BJ (cell line): ENCODE results near the gene WBP1L. TPM values are rescaled to one million over a fixed set of nuclear protein-coding genes. Genes with fewer than 3 reads are reported as not detected.
A peak's percentile ranks its signal among the peaks of the same experiment; 100 is the strongest.
"Not testable (repeated sequence)": the region's sequence is repeated elsewhere in the genome, so short reads cannot be mapped to it uniquely, and the experiment has no call there.

ENCODE experiments used
- CTCF ChIA-PET: fragments of 350-600 bp; formaldehyde crosslinking; extraction: SDS; loops from one replicate; lab custom pipeline; 2021; ENCODE audit warnings: antibody characterized with exemption, inconsistent platforms; lab: Yijun Ruan, JAX
- POLR2A ChIA-PET: fragments of 300-600 bp; sonication (Branson Sonifier 250); formaldehyde crosslinking; extraction: SDS; loops from one replicate; lab custom pipeline; 2021; ENCODE audit warnings: antibody characterized with exemption; lab: Charles Lee
- DNase-seq: peaks from one replicate; pipeline ENCODE4 v3.0.0-alpha.2; 2011; ENCODE audit warnings: low read depth
- H3K27me3 ChIP-seq: 2 replicates; pipeline ENCODE4 v1.6.0; 2011; ENCODE audit warnings: low read length; ENCODE audit not compliant: control insufficient read depth, insufficient read depth
- H3K36me3 ChIP-seq: 2 replicates; pipeline ENCODE4 v1.5.1; 2011; ENCODE audit warnings: low read length; ENCODE audit not compliant: control insufficient read depth, insufficient read depth
- H3K4me3 ChIP-seq: 2 replicates; pipeline ENCODE4 v1.5.1; 2011; ENCODE audit warnings: low read depth, mild to moderate bottlenecking, control low read depth, low read length
- polyA plus RNA-seq: library from polyadenylated mRNA; depleted of rRNA; stranded (reverse); fragments of >200 nt; gene quantifications from 2 replicates; pipeline ENCODE4 v1.2.3, GENCODE V29; 2011
- TF ChIP-seq, protein P1 (sequence below): IDR thresholded peaks from 2 replicates; pipeline ENCODE4 v1.5.1; 2011; ENCODE audit warnings: low read depth, mild to moderate bottlenecking, control low read depth, inconsistent platforms, low read length, moderate library complexity; ENCODE audit not compliant: insufficient read depth

The WBP1L gene
- polyA plus RNA-seq, 1 experiment: 52.4 TPM

DNA sequence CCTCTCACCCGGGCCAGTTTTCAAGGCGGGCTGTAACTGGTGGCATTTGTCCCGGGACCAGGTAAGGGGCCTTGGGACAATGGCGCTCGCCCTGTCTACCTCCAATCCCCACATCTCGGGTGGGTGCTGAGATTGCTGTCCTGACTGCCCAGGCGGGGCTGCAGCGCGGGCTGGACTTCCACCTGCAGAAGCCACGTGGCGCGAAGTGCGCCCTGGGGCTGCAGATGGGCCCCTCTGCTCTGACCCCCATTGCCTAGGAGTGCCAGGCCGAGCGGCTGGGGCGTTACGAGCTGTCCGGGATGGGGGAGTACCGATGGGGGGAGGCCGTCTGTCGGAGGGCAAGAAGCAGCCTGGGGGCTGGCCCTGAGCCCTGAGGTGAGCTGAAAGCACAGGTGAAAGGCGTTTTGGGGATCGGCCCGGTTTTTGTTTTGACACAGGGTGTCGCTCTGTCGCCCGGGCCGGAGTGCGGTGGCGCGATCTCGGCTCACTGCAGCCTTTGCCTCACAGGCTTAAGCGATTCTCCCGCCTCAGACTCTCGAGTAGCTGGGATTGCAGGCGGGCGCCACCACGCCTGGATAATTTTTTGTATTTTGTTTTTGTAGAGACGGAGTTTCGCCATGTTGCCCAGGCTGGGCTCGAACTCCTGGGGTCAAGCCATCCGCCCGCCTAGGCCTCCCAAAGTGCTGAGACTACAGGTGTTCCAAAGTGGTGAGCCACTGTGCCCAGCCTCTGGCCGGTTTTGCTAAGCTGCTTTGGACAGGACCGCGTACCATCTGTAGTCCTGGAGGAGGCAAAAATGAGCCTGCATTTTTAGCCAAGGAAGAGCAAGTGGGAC, 28.9 kb upstream of the WBP1L start, which contains the start of gene SFXN2:
Gene SFXN2, plus strand, starts transcription at position 16 of the 835 bp plus-strand sequence. CDS start 12,001 bp downstream, outside the sequence.
- no peaks in the 10 kb centered on the region for H3K36me3 ChIP-seq
- TF ChIP-seq, protein P1, sequence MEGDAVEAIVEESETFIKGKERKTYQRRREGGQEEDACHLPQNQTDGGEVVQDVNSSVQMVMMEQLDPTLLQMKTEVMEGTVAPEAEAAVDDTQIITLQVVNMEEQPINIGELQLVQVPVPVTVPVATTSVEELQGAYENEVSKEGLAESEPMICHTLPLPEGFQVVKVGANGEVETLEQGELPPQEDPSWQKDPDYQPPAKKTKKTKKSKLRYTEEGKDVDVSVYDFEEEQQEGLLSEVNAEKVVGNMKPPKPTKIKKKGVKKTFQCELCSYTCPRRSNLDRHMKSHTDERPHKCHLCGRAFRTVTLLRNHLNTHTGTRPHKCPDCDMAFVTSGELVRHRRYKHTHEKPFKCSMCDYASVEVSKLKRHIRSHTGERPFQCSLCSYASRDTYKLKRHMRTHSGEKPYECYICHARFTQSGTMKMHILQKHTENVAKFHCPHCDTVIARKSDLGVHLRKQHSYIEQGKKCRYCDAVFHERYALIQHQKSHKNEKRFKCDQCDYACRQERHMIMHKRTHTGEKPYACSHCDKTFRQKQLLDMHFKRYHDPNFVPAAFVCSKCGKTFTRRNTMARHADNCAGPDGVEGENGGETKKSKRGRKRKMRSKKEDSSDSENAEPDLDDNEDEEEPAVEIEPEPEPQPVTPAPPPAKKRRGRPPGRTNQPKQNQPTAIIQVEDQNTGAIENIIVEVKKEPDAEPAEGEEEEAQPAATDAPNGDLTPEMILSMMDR: no peak
- H3K4me3 ChIP-seq: peak within 1 kb of the TSS; percentile 94
- DNase-seq: no peak
- ChIA-PET CTCF (interaction anchor here (0.6 to 6.7 kb wide), 5 partner anchors 9 to 187 kb away, joined by 3 to 72 read pairs (median 5); no protein-coding TSS in a partner anchor), POLR2A (interaction anchor here (0.5 to 0.9 kb wide), 2 partner anchors 13 to 601 kb away, joined by 3 read pairs; no protein-coding TSS in a partner anchor)
- no peaks in the 10 kb centered on the region for H3K27me3 ChIP-seq

DNA sequence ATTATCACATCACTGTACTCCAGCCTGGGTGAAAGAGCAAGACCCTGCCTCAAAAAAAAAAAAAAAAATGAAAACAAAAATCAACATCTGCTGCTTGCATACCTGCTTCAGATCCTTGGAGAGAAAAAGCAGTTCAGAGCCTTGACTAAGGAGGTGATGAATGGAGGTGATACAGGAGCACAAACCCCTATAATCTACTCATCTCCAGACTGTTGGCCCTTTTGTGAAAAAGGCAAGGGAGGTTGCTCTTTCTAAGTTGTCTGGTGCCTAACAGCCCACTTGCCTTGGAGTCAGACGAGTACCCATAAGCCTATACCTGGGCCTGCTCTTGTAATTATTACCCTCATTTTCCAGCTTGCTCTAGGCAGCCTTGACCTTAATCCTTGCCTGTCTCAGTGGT, 27.9 kb upstream of the WBP1L start:
- no peak for DNase-seq
- TF ChIP-seq, protein P1: no peak
- POLR2A ChIA-PET: no interaction called here
- CTCF ChIA-PET: interaction anchor here (1.3 to 2.0 kb wide), 2 partner anchors 10 to 46 kb away, joined by 3 to 4 read pairs; no protein-coding TSS in a partner anchor
- Histone ChIP-seq H3K36me3 (no peaks in the 10 kb centered on the region), H3K4me3 (no peak overlapping the region), H3K27me3 (no peaks in the 10 kb centered on the region)

DNA sequence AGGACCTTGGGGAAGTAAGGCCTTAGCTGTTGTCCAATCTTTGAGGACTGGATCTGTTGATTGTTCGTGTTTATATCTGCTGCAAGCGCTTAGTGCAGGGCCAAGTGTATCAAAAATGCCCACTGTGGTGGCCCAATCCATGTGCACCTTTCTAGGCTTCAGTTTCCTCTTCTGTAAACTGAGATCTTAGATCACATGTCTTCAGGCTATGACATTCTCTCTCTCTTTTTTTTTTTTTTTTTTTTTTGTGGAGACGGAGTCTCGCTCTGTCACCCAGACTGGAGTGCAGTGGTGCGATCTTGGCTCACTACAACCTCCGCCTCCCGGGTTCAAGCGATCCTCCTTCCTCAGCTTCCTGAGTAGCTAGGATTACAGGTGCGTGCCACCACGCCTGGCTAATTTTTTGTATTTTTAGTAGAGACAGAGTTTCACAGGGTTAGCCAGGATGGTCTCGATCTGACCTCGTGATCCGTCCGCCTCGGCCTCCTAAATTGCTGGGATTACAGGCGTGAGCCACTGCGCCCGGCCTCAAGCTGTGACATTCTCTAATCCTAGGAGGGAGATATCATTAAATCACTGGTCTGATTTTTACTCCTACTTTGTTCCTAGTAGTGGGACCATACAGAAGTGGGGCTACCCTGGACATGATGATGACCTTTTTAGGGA, 26.7 kb upstream of the WBP1L start:
- H3K4me3 ChIP-seq, DNase-seq, H3K27me3 ChIP-seq, H3K36me3 ChIP-seq, POLR2A ChIA-PET: not testable (repeated sequence)
- CTCF ChIA-PET: interaction anchor here (0.7 to 2.0 kb wide), 2 partner anchors 9 to 184 kb away, joined by 3 to 4 read pairs; no protein-coding TSS in a partner anchor

DNA sequence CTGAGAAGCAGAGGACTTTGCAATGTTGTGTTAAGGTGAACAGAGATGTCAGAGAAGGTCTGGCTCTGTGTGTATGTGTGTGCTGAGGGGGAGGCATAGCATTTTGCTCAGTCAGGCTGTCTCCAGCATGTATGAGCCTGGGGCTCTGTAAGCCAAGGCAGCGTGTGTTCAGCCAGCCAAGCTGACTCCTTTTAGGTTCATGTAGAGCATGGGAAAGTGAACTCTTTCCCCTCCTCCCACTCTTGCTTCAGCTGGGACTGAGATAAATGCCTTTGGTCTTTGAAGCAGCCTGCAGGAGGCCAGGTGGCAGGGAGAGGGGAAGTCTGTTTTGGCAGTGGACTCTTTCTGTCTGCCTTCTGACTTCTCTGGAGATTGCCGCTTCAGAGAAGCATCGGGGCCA, 25.5 kb upstream of the WBP1L start:
- DNase-seq: no peak
- no peaks in the 10 kb centered on the region for H3K36me3 ChIP-seq
- H3K27me3 ChIP-seq: no peaks in the 10 kb centered on the region
- H3K4me3 ChIP-seq: no peak overlapping the region
- TF ChIP-seq, protein P1: no peak
- ChIA-PET CTCF (interaction anchor here (0.5 to 1.3 kb wide), 2 partner anchors 9 to 154 kb away, joined by 3 read pairs; no protein-coding TSS in a partner anchor), POLR2A (no interaction called here)

DNA sequence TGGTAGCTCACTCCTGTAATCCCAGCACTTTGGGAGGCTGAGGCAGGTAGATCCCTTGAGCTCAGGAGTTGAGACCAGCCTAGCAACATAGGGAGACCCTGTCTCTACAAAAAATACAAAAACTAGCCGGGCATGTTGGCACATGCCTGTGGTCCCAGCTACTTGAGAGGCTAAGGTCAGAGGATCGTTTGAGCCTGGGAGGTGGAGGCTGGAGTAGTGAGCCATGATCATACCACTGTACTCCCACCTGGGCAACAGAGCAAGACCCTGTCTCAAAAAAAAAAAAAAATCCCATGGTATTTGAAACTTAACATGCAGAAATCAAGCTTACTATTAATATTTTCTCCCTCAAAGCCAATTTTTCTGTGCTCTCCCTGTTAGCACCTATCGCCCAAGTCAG, 23.4 kb upstream of the WBP1L start:
- TF ChIP-seq, protein P1: no peak
- Histone ChIP-seq H3K36me3 (no peaks in the 10 kb centered on the region), H3K27me3 (no peaks in the 10 kb centered on the region), H3K4me3 (no peak overlapping the region)
- no peak for DNase-seq
- ChIA-PET CTCF (interaction anchor here (1.3 kb wide), 1 partner anchor 524 kb away, joined by 4 read pairs; no protein-coding TSS in a partner anchor), POLR2A (interaction anchor here (0.7 kb wide), 1 partner anchor 96 kb away, joined by 3 read pairs; no protein-coding TSS in a partner anchor)
